Thymus (tissue), 11 donors: ENCODE data around the gene CELA3B. TPM values are rescaled to one million over a fixed set of nuclear protein-coding genes. Genes with fewer than 3 reads are reported as not detected.
"Not testable (repeated sequence)": the region's sequence is repeated elsewhere in the genome, so short reads cannot be mapped to it uniquely, and the experiment has no call there.

Source experiments
- DNase-seq, 9 donors: peaks; one replicate each; pipeline ENCODE4 v3.0.0-alpha.2; 2013; ENCODE audit warnings: low spot score in 9 of 9, low read depth in 6 of 9, missing footprints in 1 of 9
- H3K27ac ChIP-seq, 2 donors: one replicate each; pipeline ENCODE4 v1.5.1; 2013; ENCODE audit warnings: control low read depth in 1 of 2, low read depth in 1 of 2, low read length in 1 of 2, mild to moderate bottlenecking in 1 of 2, moderate library complexity in 1 of 2
- H3K27me3 ChIP-seq, 2 donors: one replicate each; pipeline ENCODE4 v1.5.1; 2013; ENCODE audit warnings: low read length in 1 of 2; ENCODE audit not compliant: control insufficient read depth in 2 of 2, insufficient read depth in 1 of 2
- H3K36me3 ChIP-seq, 2 donors: one replicate each; pipeline ENCODE4 v1.5.1; 2013; ENCODE audit warnings: low read length in 1 of 2, mild to moderate bottlenecking in 1 of 2, moderate library complexity in 1 of 2; ENCODE audit not compliant: control insufficient read depth in 2 of 2, insufficient read depth in 2 of 2
- H3K4me1 ChIP-seq, 2 donors: one replicate each; pipeline ENCODE4 v1.5.1; 2013; ENCODE audit warnings: low read length in 2 of 2; ENCODE audit not compliant: control insufficient read depth in 2 of 2, insufficient read depth in 2 of 2
- H3K4me3 ChIP-seq, 2 donors: one replicate each; pipeline ENCODE4 v1.5.1; 2013; ENCODE audit warnings: low read length in 2 of 2, control low read depth in 1 of 2, mild to moderate bottlenecking in 1 of 2
- H3K9me3 ChIP-seq, 2 donors: one replicate each; pipeline ENCODE4 v1.5.1; 2013; ENCODE audit warnings: low read length in 1 of 2, mild to moderate bottlenecking in 1 of 2; ENCODE audit not compliant: control insufficient read depth in 2 of 2, insufficient read depth in 1 of 2
- WGBS: extraction: QIAGEN DNeasy Blood & Tissue Kit; methylation state at CpG from one replicate; pipeline ENCODE4 v1.1.7; 2013; 5-methylcytosine and 5-hydroxymethylcytosine counted together
- polyA plus RNA-seq: library from polyadenylated mRNA; stranded (reverse); fragments of 200-250 nt; gene quantifications from one replicate; pipeline ENCODE4 v1.2.3, GENCODE V29; 2013
- total RNA-seq: library from RNA; stranded (reverse); fragments of 120-200 nt; gene quantifications from one replicate; pipeline ENCODE4 v1.2.4, GENCODE V29; 2013
- donor health status: healthy.

Gene CELA3B
- total and polyA plus RNA-seq, 2 donors: 0.09 to 0.32 TPM

DNA sequence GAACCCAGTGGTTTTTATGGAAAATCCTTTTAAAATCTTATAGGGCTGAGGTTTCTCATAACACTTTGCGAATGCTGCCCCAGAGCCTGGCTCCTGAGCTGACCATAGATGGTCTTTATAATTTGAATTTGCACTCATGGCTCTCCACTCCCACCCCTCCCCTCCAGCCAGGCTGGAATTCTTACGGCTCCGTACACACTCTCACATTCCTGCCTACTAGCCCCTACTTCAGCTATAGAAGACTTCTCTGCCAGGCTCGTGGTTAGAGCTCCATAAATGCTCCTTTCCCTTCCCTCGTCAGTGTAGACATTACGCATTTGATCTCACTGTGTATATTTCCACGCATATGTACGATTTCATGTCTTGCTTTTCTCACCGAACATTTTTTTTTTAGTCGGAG is 34.4 kb upstream of the CELA3B start:
- H3K36me3 ChIP-seq: no peaks in the 10 kb centered on the region
- peaks cover 2 to 14% of the 10 kb centered on the region in 2 donors for H3K27me3 ChIP-seq
- H3K4me1 ChIP-seq: peaks cover 0 to 10% of the 10 kb centered on the region in 2 donors
- no peak for DNase-seq
- H3K9me3 ChIP-seq: no peaks in the 10 kb centered on the region
- 85% methylated on average over 10 of the region's 10 CpGs for WGBS
- H3K4me3 ChIP-seq: no peak overlapping the region
- no peak overlapping the region for H3K27ac ChIP-seq

DNA sequence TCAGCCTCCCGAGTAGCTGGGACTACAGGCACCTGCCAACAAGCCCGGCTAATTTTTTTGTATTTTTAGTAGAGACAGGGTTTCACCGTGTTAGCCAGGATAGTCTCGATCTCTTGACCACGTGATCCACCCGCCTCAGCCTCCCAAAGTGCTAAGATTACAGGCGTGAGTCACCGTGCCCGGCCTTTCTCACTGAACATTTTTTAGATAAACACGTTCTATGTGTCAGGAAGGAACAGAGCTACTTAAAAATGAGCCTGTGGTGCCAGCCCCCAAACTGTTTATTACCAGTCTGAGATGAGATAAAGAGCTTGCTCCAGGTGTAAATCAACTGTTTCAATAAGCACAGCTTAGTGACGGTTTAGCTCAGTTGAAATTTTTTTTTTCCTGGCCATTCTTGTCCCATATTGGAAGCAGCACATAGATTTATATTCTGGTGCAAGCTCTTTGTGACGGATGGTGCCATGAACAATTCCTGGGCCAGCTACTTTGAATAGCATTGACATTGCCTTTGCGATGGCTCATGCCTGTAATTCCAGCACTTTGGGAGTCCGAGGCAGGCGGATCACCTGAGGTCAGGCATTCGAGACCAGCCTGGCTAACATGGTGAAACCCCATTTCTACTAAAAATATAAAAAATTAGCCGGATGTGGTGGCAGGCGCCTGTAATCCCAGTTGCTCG is 33.7 kb upstream of the CELA3B start:
- not testable (repeated sequence) for H3K4me1 ChIP-seq, DNase-seq, H3K27me3 ChIP-seq, H3K27ac ChIP-seq, H3K4me3 ChIP-seq, H3K36me3 ChIP-seq, H3K9me3 ChIP-seq
- 90% methylated on average over 19 of the region's 19 CpGs for WGBS

DNA sequence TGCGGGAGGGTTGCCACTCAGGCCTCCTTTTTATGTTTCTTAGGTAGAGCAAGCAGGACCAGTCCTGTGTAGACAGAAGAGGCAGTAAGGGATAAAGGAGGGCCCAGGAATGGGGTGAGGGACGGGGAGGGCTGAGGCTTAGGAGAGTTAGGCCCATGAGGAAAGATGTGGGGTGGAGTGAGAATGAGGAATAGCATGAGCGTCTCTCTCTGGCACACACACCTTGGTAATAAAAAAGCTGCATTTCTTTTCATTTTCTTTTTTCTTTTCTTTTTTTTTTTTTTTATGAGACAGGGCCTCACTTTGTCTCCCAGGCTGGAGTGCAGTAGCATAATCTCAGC is 32.1 kb upstream of the CELA3B start:
- WGBS: 77% methylated on average over 3 of the region's 3 CpGs
- H3K4me1 ChIP-seq: peaks cover 0 to 3% of the 10 kb centered on the region in 2 donors

GRCh38 chr1:21946836-21947587 is 29.8 kb upstream of the CELA3B start:
- H3K27me3 ChIP-seq: no peaks in the 10 kb centered on the region
- H3K36me3 ChIP-seq: no peaks in the 10 kb centered on the region
- H3K9me3 ChIP-seq: no peaks in the 10 kb centered on the region
- H3K27ac ChIP-seq: no peak overlapping the region
- WGBS: 87% methylated on average over 11 of the region's 11 CpGs
- DNase-seq: no peak
- H3K4me1 ChIP-seq: no peaks in the 10 kb centered on the region
- H3K4me3 ChIP-seq: no peak overlapping the region

More for the DNA sequence above, 32.1 kb upstream of the CELA3B start:
- Histone ChIP-seq H3K27me3 (no peaks in the 10 kb centered on the region), H3K9me3 (no peaks in the 10 kb centered on the region), H3K36me3 (no peaks in the 10 kb centered on the region), H3K4me3 (no peak overlapping the region), H3K27ac (no peak overlapping the region)
- DNase-seq: no peak

DNA sequence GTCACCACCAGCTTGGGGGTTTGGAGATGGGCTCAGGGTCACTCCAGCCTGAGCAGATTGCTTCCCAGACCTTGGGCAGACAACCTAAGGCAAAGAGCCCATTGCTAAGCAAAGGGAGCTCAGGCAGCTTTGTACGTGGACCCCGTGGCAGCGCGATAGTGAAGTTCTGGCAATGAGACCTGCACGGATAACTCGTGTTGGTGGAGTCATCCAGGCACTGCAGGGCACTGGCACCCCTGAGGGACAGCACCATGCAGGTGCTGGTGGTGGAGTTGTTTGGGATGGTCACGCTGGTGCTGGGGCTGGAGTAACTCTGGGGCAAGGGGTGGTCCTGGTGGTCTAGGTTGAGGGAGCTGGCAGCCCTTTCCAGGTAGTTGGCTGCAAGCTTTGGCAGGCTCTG is 26.1 kb upstream of the CELA3B start:
- H3K9me3 ChIP-seq: no peaks in the 10 kb centered on the region
- H3K36me3 ChIP-seq: no peaks in the 10 kb centered on the region
- H3K4me3 ChIP-seq: no peak overlapping the region
- H3K27ac ChIP-seq: no peak overlapping the region
- H3K4me1 ChIP-seq: peaks cover 0 to 4% of the 10 kb centered on the region in 2 donors
- WGBS: 97% methylated on average over 7 of the region's 7 CpGs
- H3K27me3 ChIP-seq: no peaks in the 10 kb centered on the region
- no peak for DNase-seq

DNA sequence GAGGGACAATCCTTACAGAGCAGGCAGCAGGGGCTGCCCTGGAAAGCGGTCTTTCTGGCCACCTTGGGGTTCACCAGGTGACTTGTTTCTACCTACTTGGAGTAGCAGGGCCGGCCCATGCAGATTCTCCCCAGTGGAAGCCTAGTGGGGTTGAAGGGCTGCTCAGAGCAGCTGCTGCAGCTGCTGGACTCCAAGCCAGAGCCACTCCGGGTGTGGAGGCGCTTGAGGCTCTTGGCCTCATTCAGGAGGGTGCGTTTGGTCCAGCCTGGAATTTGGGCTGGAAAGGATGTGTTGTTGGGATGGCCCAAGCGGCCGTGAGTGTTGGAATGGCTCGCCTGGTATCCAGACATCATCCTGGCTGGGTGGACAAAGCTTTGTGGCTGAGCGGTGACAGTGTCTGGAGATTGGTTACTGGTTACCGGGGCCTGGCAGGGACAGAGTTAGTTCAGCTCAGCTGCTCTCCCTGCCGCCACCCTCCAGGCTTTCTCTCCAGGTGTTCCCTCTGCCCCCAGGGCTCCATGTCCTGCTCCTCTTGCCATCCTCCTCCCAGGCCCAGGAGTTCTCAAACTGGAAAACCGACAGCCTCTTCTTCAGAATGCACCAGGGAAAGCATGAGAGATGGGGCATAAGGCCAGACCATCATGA is 25.5 kb upstream of the CELA3B start:
- 95% methylated on average over 12 of the region's 12 CpGs for WGBS
- Histone ChIP-seq H3K27me3 (no peaks in the 10 kb centered on the region), H3K4me3 (no peak overlapping the region), H3K4me1 (peaks cover 0 to 8% of the 10 kb centered on the region in 2 donors), H3K36me3 (no peaks in the 10 kb centered on the region), H3K27ac (no peak overlapping the region), H3K9me3 (no peaks in the 10 kb centered on the region)
- DNase-seq: no peak

DNA sequence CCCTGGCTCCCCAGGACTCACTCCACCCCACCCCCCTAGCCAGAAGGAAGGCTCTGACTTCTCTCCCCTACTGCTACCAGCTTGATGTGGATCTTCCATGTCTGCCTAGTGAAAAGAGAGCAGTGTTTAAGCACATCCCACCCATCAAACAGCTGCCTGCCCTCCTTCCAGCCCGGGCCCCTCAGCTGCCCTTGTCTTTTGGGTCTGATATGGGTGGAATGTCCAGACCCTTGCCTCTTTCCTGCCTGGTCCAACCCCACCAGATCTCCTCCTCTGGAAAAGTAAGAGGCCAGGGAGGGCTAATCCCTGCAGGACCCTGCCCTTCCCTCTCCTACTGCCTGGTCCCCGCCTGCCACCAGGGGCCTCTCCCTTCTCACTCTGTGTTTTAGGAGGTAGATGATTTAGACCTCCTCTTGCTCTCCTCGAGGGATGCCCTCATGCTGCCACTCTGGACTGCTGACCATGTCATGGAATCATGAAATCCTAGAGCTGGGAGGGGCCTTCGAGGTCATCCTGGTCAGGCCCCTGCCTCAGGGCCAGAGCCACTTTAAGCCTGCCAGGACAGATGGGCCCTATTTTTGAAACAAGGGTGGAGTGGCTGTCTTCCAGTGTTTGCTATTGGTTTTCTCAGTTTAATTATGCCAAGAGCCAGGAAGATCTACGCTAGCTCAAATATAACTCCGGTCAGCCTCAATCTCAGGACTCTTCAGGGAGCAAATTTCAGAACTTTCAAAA is 23.9 kb upstream of the CELA3B start:
- H3K9me3 ChIP-seq: no peaks in the 10 kb centered on the region
- H3K27ac ChIP-seq: no peak overlapping the region
- peaks cover 0 to 17% of the 10 kb centered on the region in 2 donors for H3K4me1 ChIP-seq
- no peak for DNase-seq
- H3K36me3 ChIP-seq: no peaks in the 10 kb centered on the region
- WGBS: 88% methylated on average over 6 of the region's 6 CpGs
- no peak overlapping the region for H3K4me3 ChIP-seq
- no peaks in the 10 kb centered on the region for H3K27me3 ChIP-seq

DNA sequence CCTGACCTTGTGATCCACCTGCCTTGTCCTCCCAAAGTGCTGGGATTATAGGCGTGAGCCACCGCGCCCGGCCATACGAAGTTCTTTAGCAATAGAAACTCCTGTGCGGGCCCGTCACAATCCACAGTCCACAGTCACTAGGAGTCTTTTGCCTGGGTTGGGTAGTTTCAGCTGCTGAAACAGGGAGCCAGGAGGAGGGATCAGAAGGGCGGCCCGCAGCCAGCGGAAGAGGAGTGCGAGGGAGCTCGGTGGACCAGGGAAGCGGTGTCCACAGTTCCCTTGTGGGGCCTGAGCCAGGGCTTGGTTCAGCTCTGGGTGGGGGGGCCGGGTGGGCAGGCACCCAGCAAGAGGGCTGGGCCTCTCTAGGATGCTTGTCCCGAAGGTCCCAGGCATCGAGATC is 21.8 kb upstream of the CELA3B start:
- DNase-seq: no peak
- WGBS: 88% methylated on average over 16 of the region's 16 CpGs
- Histone ChIP-seq H3K27me3 (no peaks in the 10 kb centered on the region), H3K9me3 (no peaks in the 10 kb centered on the region), H3K27ac (no peak overlapping the region), H3K36me3 (no peaks in the 10 kb centered on the region), H3K4me3 (no peak overlapping the region), H3K4me1 (peaks cover 0 to 17% of the 10 kb centered on the region in 2 donors)
